Heart left ventricle (tissue), 13 donors: ENCODE results near the gene KIF5C.

Experiments used
- CTCF ChIP-seq, 12 donors: fragments of 200-600 bp; sonication (generic) in 4 of 12; IDR thresholded peaks; one replicate each; pipeline versions ENCODE4 v1.5.0 to v1.8.0; 2018 to 2022; ENCODE audit warnings: antibody characterized with exemption in 12 of 12, mild to moderate bottlenecking in 5 of 12
- POLR2A ChIP-seq, 2 donors: fragments of 450-650 bp; IDR thresholded peaks; one replicate each; pipeline ENCODE4 v1.6.1; 2017; ENCODE audit warnings: antibody characterized with exemption in 2 of 2, mild to moderate bottlenecking in 2 of 2, moderate library complexity in 2 of 2
- donor health status: ischemic (EF 13 %, LVEDD 7.1; RV severe dilation, severe dysfunction).
- donor health status: DM: no; HTN: yes; CAD: no.
- donor health status: DM: no; HTN: no; CAD: no.
- donor health status: ischemic (EF 25% LVEDD 6.9; RV normal size, moderate dysfunction).
- donor health status: ischemic (EF 25% LVEDD 5.7; RV mildly dilated, moderate dysfunction).
- donor health status: ischemic (EF 35%, LVEDD 5.7; RV mildly dilated, moderate dysfunction).
- donor health status: nonischemic (EF 11% LVEDD 7.7; RV severe dilation, severe dysfunction).
- donor health status: DM: yes; HTN: yes; CAD: no.
- donor health status: PGD.
- donor health status: ischemic (EF 29% LVEDD 5.4; RV normal size, mild dysfunction).
- donor health status: nonischemic (EF 23%, LVEDD 6.1; RV moderate dilation, normal function).

- no peak for TF ChIP-seq CTCF (IDR thresholded peaks at IDR 0.05)
- no peak for TF ChIP-seq POLR2A (IDR thresholded peaks at IDR 0.05)
Observed at GRCh38 chr2:148932536-148932935, 57.5 kb downstream of the KIF5C start.
